Activated naive CD8-positive, alpha-beta T cell treated with anti-CD3 and anti-CD28 coated beads, Interleukin-2, amount 10 ng/mL, durations not matched to agents 7 days and 5 days (primary cell): Measurements from ENCODE around the gene PLPP1. TPM values are rescaled to one million over a fixed set of nuclear protein-coding genes. Genes with fewer than 3 reads are reported as not detected.
"Not testable (repeated sequence)": the region's sequence is repeated elsewhere in the genome, so short reads cannot be mapped to it uniquely, and the experiment has no call there.

ENCODE experiments used
- ATAC-seq: fragments of 150-1000 bp; cut with Tn5 transposase; one replicate; pipeline ENCODE4 v1.10.0; 2021; ENCODE audit warnings: low read depth, moderate library complexity
- POLR2A ChIA-PET: fragments of 350-600 bp; sonication (Branson Sonifier 250); formaldehyde crosslinking; loops from one replicate; lab custom pipeline; 2021; ENCODE audit warnings: antibody characterized with exemption; lab: Charles Lee
- DNase-seq: peaks from one replicate; pipeline ENCODE4 v3.0.0; 2021
- H3K27ac Mint-ChIP-seq: one replicate; pipeline ENCODE4 v1.8.0; 2022; ENCODE audit warnings: mild to moderate bottlenecking, mixed read lengths
- H3K27me3 Mint-ChIP-seq: one replicate; pipeline ENCODE4 v1.8.0; 2022; ENCODE audit warnings: mild to moderate bottlenecking, moderate library complexity, mixed read lengths
- H3K36me3 Mint-ChIP-seq: one replicate; pipeline ENCODE4 v1.8.0; 2021; ENCODE audit warnings: mild to moderate bottlenecking, mixed read lengths
- H3K4me1 Mint-ChIP-seq: one replicate; pipeline ENCODE4 v1.8.0; 2021; ENCODE audit warnings: mixed read lengths
- H3K4me3 Mint-ChIP-seq: one replicate; pipeline ENCODE4 v1.8.0; 2022; ENCODE audit warnings: mild to moderate bottlenecking, moderate library complexity, mixed read lengths
- H3K9me3 Mint-ChIP-seq: one replicate; pipeline ENCODE4 v1.8.0; 2021; ENCODE audit warnings: mixed read lengths
- total RNA-seq, 2 experiments: library from RNA; stranded (reverse); gene quantifications; one replicate each; pipeline ENCODE4 v1.2.3, GENCODE V29; 2021

Gene PLPP1
- total RNA-seq, 2 experiments from 2014 or later = 25.9 to 27.8 TPM

GRCh38 chr5:55510523-55510880 is 24.3 kb downstream of the PLPP1 start:
- DNase-seq = no peak

GRCh38 chr5:55509796-55510522 is 24.8 kb downstream of the PLPP1 start:
- H3K36me3 Mint-ChIP-seq = peaks cover 17% of the 10 kb centered on the region

More at GRCh38 chr5:55510523-55510880, 24.3 kb downstream of the PLPP1 start:
- H3K4me1 Mint-ChIP-seq = peaks cover 21% of the 10 kb centered on the region
- no peaks in the 10 kb centered on the region for H3K27me3 Mint-ChIP-seq
- POLR2A ChIA-PET = no interaction called here
- ATAC-seq = no peak
- H3K36me3 Mint-ChIP-seq = peaks cover 18% of the 10 kb centered on the region
- H3K27ac Mint-ChIP-seq = no peak overlapping the region
- H3K9me3 Mint-ChIP-seq = no peaks in the 10 kb centered on the region
- no peak overlapping the region for H3K4me3 Mint-ChIP-seq

GRCh38 chr5:55509097-55509496 is 25.7 kb downstream of the PLPP1 start:
- POLR2A ChIA-PET = no interaction called here
- Mint-ChIP-seq H3K27ac (no peak overlapping the region), H3K4me1 (peaks cover 24% of the 10 kb centered on the region), H3K36me3 (peaks cover 19% of the 10 kb centered on the region), H3K9me3 (no peaks in the 10 kb centered on the region), H3K27me3 (no peaks in the 10 kb centered on the region), H3K4me3 (no peak overlapping the region)
- no peak for DNase-seq
- ATAC-seq = no peak

More at GRCh38 chr5:55509796-55510522, 24.8 kb downstream of the PLPP1 start:
- ATAC-seq (no peak), DNase-seq (no peak)
- H3K27me3 Mint-ChIP-seq = no peaks in the 10 kb centered on the region
- H3K27ac Mint-ChIP-seq = no peak overlapping the region
- no peaks in the 10 kb centered on the region for H3K9me3 Mint-ChIP-seq
- H3K4me3 Mint-ChIP-seq = no peak overlapping the region
- peaks cover 24% of the 10 kb centered on the region for H3K4me1 Mint-ChIP-seq
- POLR2A ChIA-PET = no interaction called here

- no peaks in the 10 kb centered on the region for H3K9me3 Mint-ChIP-seq
- POLR2A ChIA-PET = no interaction called here
- H3K36me3 Mint-ChIP-seq = peaks cover 23% of the 10 kb centered on the region
- DNase-seq (no peak), ATAC-seq (no peak)
- peaks cover 30% of the 10 kb centered on the region for H3K4me1 Mint-ChIP-seq
- H3K4me3 Mint-ChIP-seq = no peak overlapping the region
- no peak overlapping the region for H3K27ac Mint-ChIP-seq
- no peaks in the 10 kb centered on the region for H3K27me3 Mint-ChIP-seq
Observed at GRCh38 chr5:55507574-55507973, 27.2 kb downstream of the PLPP1 start.

- DNase-seq, H3K27ac Mint-ChIP-seq, H3K9me3 Mint-ChIP-seq, H3K27me3 Mint-ChIP-seq, H3K4me3 Mint-ChIP-seq, ATAC-seq, POLR2A ChIA-PET: not testable (repeated sequence)
- peaks cover 21% of the 10 kb centered on the region for H3K36me3 Mint-ChIP-seq
- H3K4me1 Mint-ChIP-seq = peaks cover 28% of the 10 kb centered on the region
Observed at GRCh38 chr5:55505711-55506110, 29.1 kb downstream of the PLPP1 start.

- H3K4me3 Mint-ChIP-seq, POLR2A ChIA-PET, DNase-seq, H3K27me3 Mint-ChIP-seq, H3K9me3 Mint-ChIP-seq, ATAC-seq, H3K27ac Mint-ChIP-seq: not testable (repeated sequence)
- Mint-ChIP-seq H3K36me3 (peaks cover 25% of the 10 kb centered on the region), H3K4me1 (peaks cover 31% of the 10 kb centered on the region)
Observed at GRCh38 chr5:55503917-55504316, 30.8 kb downstream of the PLPP1 start.

GRCh38 chr5:55502759-55503158 is 32.0 kb downstream of the PLPP1 start:
- ATAC-seq (no peak), DNase-seq (no peak)
- H3K27me3 Mint-ChIP-seq = no peaks in the 10 kb centered on the region
- POLR2A ChIA-PET = interaction anchor here (0.7 kb wide), 1 partner anchor 201 kb away, joined by 3 read pairs; no protein-coding TSS in a partner anchor
- no peak overlapping the region for H3K4me3 Mint-ChIP-seq
- no peaks in the 10 kb centered on the region for H3K9me3 Mint-ChIP-seq
- H3K4me1 Mint-ChIP-seq = peaks cover 31% of the 10 kb centered on the region
- no peak overlapping the region for H3K27ac Mint-ChIP-seq
- H3K36me3 Mint-ChIP-seq = peaks cover 25% of the 10 kb centered on the region

GRCh38 chr5:55498457-55498856 is 36.3 kb downstream of the PLPP1 start:
- DNase-seq = no peak
- Mint-ChIP-seq H3K27ac (no peak overlapping the region), H3K27me3 (no peaks in the 10 kb centered on the region), H3K36me3 (peaks cover 18% of the 10 kb centered on the region), H3K4me3 (no peak overlapping the region), H3K4me1 (peaks cover 21% of the 10 kb centered on the region), H3K9me3 (no peaks in the 10 kb centered on the region)
- POLR2A ChIA-PET = no interaction called here
- ATAC-seq = no peak

GRCh38 chr5:55497712-55498111 is 37.1 kb downstream of the PLPP1 start:
- no peak for ATAC-seq
- Mint-ChIP-seq H3K27ac (no peak overlapping the region), H3K9me3 (no peaks in the 10 kb centered on the region), H3K4me1 (peaks cover 17% of the 10 kb centered on the region), H3K36me3 (peaks cover 18% of the 10 kb centered on the region), H3K27me3 (no peaks in the 10 kb centered on the region), H3K4me3 (no peak overlapping the region)
- no peak for DNase-seq
- POLR2A ChIA-PET = interaction anchor here (0.5 kb wide), 1 partner anchor 41 kb away, joined by 5 read pairs; no protein-coding TSS in a partner anchor

GRCh38 chr5:55495216-55495615 is 39.5 kb downstream of the PLPP1 start:
- DNase-seq = no peak
- peaks cover 13% of the 10 kb centered on the region for H3K4me1 Mint-ChIP-seq
- H3K4me3 Mint-ChIP-seq = no peak overlapping the region
- peaks cover 25% of the 10 kb centered on the region for H3K36me3 Mint-ChIP-seq
- ATAC-seq = no peak
- H3K9me3 Mint-ChIP-seq = no peaks in the 10 kb centered on the region
- POLR2A ChIA-PET = no interaction called here
- H3K27ac Mint-ChIP-seq = no peak overlapping the region
- H3K27me3 Mint-ChIP-seq = no peaks in the 10 kb centered on the region

GRCh38 chr5:55492449-55492848 is 42.3 kb downstream of the PLPP1 start:
- H3K27ac Mint-ChIP-seq = no peak overlapping the region
- peaks cover 7% of the 10 kb centered on the region for H3K4me1 Mint-ChIP-seq
- DNase-seq (no peak), ATAC-seq (no peak)
- H3K27me3 Mint-ChIP-seq = no peaks in the 10 kb centered on the region
- POLR2A ChIA-PET = no interaction called here
- peaks cover 24% of the 10 kb centered on the region for H3K36me3 Mint-ChIP-seq
- no peaks in the 10 kb centered on the region for H3K9me3 Mint-ChIP-seq
- H3K4me3 Mint-ChIP-seq = no peak overlapping the region

GRCh38 chr5:55485073-55485472 is 49.7 kb downstream of the PLPP1 start:
- no peaks in the 10 kb centered on the region for H3K9me3 Mint-ChIP-seq
- ATAC-seq (no peak), DNase-seq (no peak)
- H3K4me1 Mint-ChIP-seq = peaks cover 17% of the 10 kb centered on the region
- no peak overlapping the region for H3K4me3 Mint-ChIP-seq
- POLR2A ChIA-PET = no interaction called here
- H3K27me3 Mint-ChIP-seq = no peaks in the 10 kb centered on the region
- no peak overlapping the region for H3K27ac Mint-ChIP-seq
- peaks cover 22% of the 10 kb centered on the region for H3K36me3 Mint-ChIP-seq

- Mint-ChIP-seq H3K4me1 (peaks cover 22% of the 10 kb centered on the region), H3K27ac (no peak overlapping the region), H3K9me3 (no peaks in the 10 kb centered on the region), H3K27me3 (no peaks in the 10 kb centered on the region), H3K36me3 (peaks cover 20% of the 10 kb centered on the region), H3K4me3 (no peak overlapping the region)
- POLR2A ChIA-PET = interaction anchor here (0.6 kb wide), 1 partner anchor 28 kb away, joined by 3 read pairs; no protein-coding TSS in a partner anchor
- ATAC-seq (no peak), DNase-seq (no peak)
Observed at GRCh38 chr5:55484531-55484930, 50.2 kb downstream of the PLPP1 start.

- ATAC-seq (no peak), DNase-seq (no peak)
- peaks cover 24% of the 10 kb centered on the region for H3K4me1 Mint-ChIP-seq
- no peak overlapping the region for H3K4me3 Mint-ChIP-seq
- no peaks in the 10 kb centered on the region for H3K9me3 Mint-ChIP-seq
- peaks cover 18% of the 10 kb centered on the region for H3K36me3 Mint-ChIP-seq
- POLR2A ChIA-PET = interaction anchor here (0.6 kb wide), 1 partner anchor 27 kb away, joined by 3 read pairs; no protein-coding TSS in a partner anchor
- no peaks in the 10 kb centered on the region for H3K27me3 Mint-ChIP-seq
- no peak overlapping the region for H3K27ac Mint-ChIP-seq
Observed at GRCh38 chr5:55483885-55484284, 50.9 kb downstream of the PLPP1 start.
